GM10266 (cell line): ENCODE data around the gene TMEM254.
"Not testable (repeated sequence)": the region's sequence is repeated elsewhere in the genome, so short reads cannot be mapped to it uniquely, and the experiment has no call there.

Experiments used
- DNase-seq: peaks from one replicate; pipeline ENCODE4 v3.0.0; 2012; ENCODE audit errors: extremely low spot score
- TF ChIP-seq, protein P1 (sequence below): IDR thresholded peaks from 2 replicates; pipeline ENCODE4 v1.5.1; 2012; ENCODE audit warnings: mild to moderate bottlenecking, low read depth; ENCODE audit not compliant: control insufficient read depth, insufficient read depth; ENCODE audit errors: missing control alignments

TMEM254 gene

GRCh38 chr10:80050752-80051151 lies 27.7 kb upstream of the TMEM254 start:
- TF ChIP-seq, protein P1, sequence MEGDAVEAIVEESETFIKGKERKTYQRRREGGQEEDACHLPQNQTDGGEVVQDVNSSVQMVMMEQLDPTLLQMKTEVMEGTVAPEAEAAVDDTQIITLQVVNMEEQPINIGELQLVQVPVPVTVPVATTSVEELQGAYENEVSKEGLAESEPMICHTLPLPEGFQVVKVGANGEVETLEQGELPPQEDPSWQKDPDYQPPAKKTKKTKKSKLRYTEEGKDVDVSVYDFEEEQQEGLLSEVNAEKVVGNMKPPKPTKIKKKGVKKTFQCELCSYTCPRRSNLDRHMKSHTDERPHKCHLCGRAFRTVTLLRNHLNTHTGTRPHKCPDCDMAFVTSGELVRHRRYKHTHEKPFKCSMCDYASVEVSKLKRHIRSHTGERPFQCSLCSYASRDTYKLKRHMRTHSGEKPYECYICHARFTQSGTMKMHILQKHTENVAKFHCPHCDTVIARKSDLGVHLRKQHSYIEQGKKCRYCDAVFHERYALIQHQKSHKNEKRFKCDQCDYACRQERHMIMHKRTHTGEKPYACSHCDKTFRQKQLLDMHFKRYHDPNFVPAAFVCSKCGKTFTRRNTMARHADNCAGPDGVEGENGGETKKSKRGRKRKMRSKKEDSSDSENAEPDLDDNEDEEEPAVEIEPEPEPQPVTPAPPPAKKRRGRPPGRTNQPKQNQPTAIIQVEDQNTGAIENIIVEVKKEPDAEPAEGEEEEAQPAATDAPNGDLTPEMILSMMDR: no peak
- no peak for DNase-seq

- no peak for DNase-seq
- TF ChIP-seq, protein P1: no peak
Measured at GRCh38 chr10:80051993-80052392, 26.5 kb upstream of the TMEM254 start.

GRCh38 chr10:80055760-80056159 lies 22.7 kb upstream of the TMEM254 start:
- TF ChIP-seq, protein P1: no peak
- no peak for DNase-seq

GRCh38 chr10:80057171-80057570 lies 21.3 kb upstream of the TMEM254 start:
- no peak for DNase-seq
- TF ChIP-seq, protein P1: no peak

GRCh38 chr10:80064120-80064886 lies 14.2 kb upstream of the TMEM254 start:
- TF ChIP-seq, protein P1: no peak
- DNase-seq: no peak

- TF ChIP-seq, protein P1: no peak
Measured at GRCh38 chr10:80066809-80067208, 11.7 kb upstream of the TMEM254 start.

GRCh38 chr10:80067821-80068220 lies 10.6 kb upstream of the TMEM254 start:
- DNase-seq: not testable (repeated sequence)

More at GRCh38 chr10:80066809-80067208, 11.7 kb upstream of the TMEM254 start:
- DNase-seq: no peak
